Activated naive CD4-positive, alpha-beta T cell treated with anti-CD3 and anti-CD28 coated beads, Interleukin-2, amount 50 U/mL, for 24 hours (primary cell): ENCODE results near the gene DUT.
A peak's percentile ranks its signal among the peaks of the same experiment; 100 is the strongest.
"Not testable (repeated sequence)": the region's sequence is repeated elsewhere in the genome, so short reads cannot be mapped to it uniquely, and the experiment has no call there.

Experiments
- H3K27ac Mint-ChIP-seq: one replicate; pipeline ENCODE4 v1.8.0; 2021; ENCODE audit warnings: mild to moderate bottlenecking, mixed read lengths
- H3K27me3 Mint-ChIP-seq: one replicate; pipeline ENCODE4 v1.8.0; 2021; ENCODE audit warnings: mixed read lengths
- H3K36me3 Mint-ChIP-seq: one replicate; pipeline ENCODE4 v1.8.0; 2021; ENCODE audit warnings: mixed read lengths
- H3K4me1 Mint-ChIP-seq: one replicate; pipeline ENCODE4 v1.8.0; 2021; ENCODE audit warnings: mixed read lengths
- H3K4me3 Mint-ChIP-seq: one replicate; pipeline ENCODE4 v1.8.0; 2021; ENCODE audit warnings: mild to moderate bottlenecking, mixed read lengths
- H3K9me3 Mint-ChIP-seq: one replicate; pipeline ENCODE4 v1.8.0; 2021; ENCODE audit warnings: mixed read lengths

DUT gene

GRCh38 chr15:48315041-48315440 is 16.2 kb upstream of the DUT start:
- H3K4me1 Mint-ChIP-seq: no peaks in the 10 kb centered on the region
- no peak overlapping the region for H3K4me3 Mint-ChIP-seq
- H3K36me3 Mint-ChIP-seq: no peaks in the 10 kb centered on the region

DNA sequence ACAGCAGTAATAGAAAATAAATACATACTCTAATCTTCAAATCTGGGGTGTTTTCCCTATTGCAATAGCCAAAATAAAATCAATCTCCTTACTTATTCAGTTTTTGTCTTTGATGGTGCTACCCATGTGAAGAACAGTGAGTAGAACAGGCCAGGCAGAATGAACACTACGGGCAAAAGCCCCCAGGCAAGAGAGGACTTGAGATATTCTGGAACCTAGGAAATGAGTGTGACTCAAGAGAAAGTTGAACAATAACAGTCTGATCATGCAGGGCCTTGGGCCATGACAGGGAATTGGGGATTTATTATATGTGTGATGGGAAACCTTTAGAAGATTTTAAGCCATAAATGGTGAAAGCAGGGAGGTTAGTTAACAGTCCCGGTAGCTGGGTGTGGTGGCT is 14.0 kb upstream of the DUT start:
- Mint-ChIP-seq H3K4me3 (no peak overlapping the region), H3K27ac (no peak overlapping the region), H3K36me3 (no peaks in the 10 kb centered on the region), H3K9me3 (no peaks in the 10 kb centered on the region), H3K27me3 (peaks cover 1% of the 10 kb centered on the region), H3K4me1 (no peaks in the 10 kb centered on the region)

More at GRCh38 chr15:48315041-48315440, 16.2 kb upstream of the DUT start:
- Mint-ChIP-seq H3K27me3 (peaks cover 1% of the 10 kb centered on the region), H3K9me3 (no peaks in the 10 kb centered on the region), H3K27ac (no peak overlapping the region)

DNA sequence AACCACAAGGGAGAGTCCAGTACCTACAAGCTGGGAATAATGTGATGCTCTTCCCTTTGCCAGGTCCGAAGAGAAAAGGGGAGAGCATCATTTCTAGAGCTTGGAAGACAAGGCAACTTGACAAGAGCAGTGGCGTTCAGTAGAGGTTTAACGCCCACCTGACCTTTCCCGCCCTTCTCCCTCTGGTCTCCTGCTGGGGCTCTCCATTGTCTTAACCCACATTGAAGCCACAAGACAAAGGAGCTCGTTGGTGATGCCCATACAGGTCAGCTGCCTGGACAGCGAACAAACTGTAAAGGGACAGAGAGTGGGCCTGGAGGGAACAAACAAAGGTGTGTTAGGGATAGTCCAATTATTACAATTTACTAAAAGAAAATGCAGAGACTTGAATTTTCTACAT is 13.1 kb upstream of the DUT start:
- Mint-ChIP-seq H3K9me3 (no peaks in the 10 kb centered on the region), H3K4me1 (no peaks in the 10 kb centered on the region), H3K27ac (no peak overlapping the region), H3K4me3 (no peak overlapping the region), H3K36me3 (no peaks in the 10 kb centered on the region), H3K27me3 (peaks cover 1% of the 10 kb centered on the region)

DNA sequence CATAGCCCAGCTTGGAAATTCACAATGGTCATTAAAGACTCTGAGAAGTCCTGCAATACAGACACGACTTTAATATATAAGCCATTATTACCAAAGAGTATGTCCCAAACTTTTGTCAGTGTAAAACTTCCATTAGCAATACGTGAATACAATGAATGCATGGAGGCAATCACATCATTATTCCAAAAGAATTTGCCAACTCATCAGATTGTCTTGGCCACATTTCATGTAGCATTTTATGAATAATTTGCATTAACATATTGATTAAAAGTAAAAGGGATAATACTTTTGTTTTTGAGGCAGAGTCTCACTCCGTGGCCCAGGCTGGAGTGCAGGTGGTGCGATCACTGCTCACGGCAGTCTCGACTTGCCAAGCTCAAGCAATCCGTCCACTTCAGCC is 7.9 kb upstream of the DUT start:
- no peaks in the 10 kb centered on the region for H3K4me1 Mint-ChIP-seq
- H3K27ac Mint-ChIP-seq: no peak overlapping the region
- no peaks in the 10 kb centered on the region for H3K9me3 Mint-ChIP-seq
- H3K4me3 Mint-ChIP-seq: no peak overlapping the region
- peaks cover 2% of the 10 kb centered on the region for H3K36me3 Mint-ChIP-seq
- no peaks in the 10 kb centered on the region for H3K27me3 Mint-ChIP-seq

- H3K27me3 Mint-ChIP-seq: no peaks in the 10 kb centered on the region
- H3K36me3 Mint-ChIP-seq: peaks cover 2% of the 10 kb centered on the region
- H3K27ac Mint-ChIP-seq: no peak overlapping the region
- no peaks in the 10 kb centered on the region for H3K9me3 Mint-ChIP-seq
- H3K4me1 Mint-ChIP-seq: peaks cover 2% of the 10 kb centered on the region
- H3K4me3 Mint-ChIP-seq: no peak overlapping the region
Observed at GRCh38 chr15:48324949-48325348, 6.3 kb upstream of the DUT start.

- no peak overlapping the region for H3K27ac Mint-ChIP-seq
- no peaks in the 10 kb centered on the region for H3K27me3 Mint-ChIP-seq
- no peak overlapping the region for H3K4me3 Mint-ChIP-seq
- peaks cover 6% of the 10 kb centered on the region for H3K4me1 Mint-ChIP-seq
- peaks cover 2% of the 10 kb centered on the region for H3K36me3 Mint-ChIP-seq
- H3K9me3 Mint-ChIP-seq: no peaks in the 10 kb centered on the region
Observed at GRCh38 chr15:48325400-48325799, 5.8 kb upstream of the DUT start.

DNA sequence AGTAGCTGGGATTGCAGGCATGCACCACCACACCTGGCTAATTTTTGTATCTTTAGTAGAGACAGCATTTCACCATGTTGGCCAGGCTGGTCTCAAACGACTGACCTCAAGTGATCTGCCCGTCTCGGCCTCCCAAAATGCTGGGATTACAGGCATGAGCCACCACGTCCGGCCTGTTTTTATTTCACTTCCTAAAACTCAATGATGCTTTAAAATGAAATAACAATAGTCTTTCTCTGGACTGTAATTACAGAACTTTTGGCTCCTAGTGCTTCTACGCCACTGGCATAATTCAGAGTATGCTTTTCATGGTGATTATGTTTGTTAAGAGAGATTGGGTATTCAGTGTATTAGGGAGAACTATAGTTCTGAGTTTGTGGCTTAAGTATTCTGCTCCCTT is 5.0 kb upstream of the DUT start:
- H3K4me1 Mint-ChIP-seq, H3K27me3 Mint-ChIP-seq, H3K36me3 Mint-ChIP-seq, H3K4me3 Mint-ChIP-seq, H3K9me3 Mint-ChIP-seq, H3K27ac Mint-ChIP-seq: not testable (repeated sequence)

DNA sequence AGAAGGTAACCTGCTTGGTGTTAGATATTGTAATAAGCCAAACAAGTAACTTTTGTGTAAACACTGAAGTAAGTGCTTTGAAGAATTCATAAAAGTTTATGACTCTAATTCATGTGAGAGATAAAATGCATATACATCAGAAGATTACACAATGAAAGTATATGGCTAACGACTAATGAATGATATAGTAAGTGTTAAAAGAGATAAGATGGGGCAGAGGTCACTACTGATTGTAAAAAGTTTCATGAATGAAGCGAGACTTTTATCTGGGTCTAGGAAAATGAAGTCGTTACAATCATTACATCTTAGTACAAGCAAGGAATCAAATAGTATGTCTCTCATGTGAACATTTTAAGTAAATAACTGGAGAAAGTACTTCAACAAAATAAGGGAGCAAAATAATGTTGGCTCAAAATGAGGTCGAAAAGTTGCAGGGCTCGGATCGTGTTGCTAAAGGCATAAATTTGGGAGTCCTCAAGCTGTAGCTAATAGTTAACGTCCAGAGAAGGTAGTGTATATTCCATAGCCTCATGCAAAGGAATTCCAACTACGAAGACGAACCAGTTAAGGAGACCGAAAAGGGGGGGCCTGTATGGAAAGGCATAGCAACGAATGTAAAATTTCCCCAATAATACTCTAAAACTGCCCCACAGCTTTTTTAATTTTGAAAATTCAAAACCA is 984 bp upstream of the DUT start:
- Mint-ChIP-seq H3K9me3 (no peaks in the 10 kb centered on the region), H3K36me3 (peaks cover 2% of the 10 kb centered on the region), H3K27me3 (no peaks in the 10 kb centered on the region), H3K4me1 (peaks cover 28% of the 10 kb centered on the region), H3K27ac (peak overlapping the region; percentile 100), H3K4me3 (peak overlapping the region; percentile 99)

DNA sequence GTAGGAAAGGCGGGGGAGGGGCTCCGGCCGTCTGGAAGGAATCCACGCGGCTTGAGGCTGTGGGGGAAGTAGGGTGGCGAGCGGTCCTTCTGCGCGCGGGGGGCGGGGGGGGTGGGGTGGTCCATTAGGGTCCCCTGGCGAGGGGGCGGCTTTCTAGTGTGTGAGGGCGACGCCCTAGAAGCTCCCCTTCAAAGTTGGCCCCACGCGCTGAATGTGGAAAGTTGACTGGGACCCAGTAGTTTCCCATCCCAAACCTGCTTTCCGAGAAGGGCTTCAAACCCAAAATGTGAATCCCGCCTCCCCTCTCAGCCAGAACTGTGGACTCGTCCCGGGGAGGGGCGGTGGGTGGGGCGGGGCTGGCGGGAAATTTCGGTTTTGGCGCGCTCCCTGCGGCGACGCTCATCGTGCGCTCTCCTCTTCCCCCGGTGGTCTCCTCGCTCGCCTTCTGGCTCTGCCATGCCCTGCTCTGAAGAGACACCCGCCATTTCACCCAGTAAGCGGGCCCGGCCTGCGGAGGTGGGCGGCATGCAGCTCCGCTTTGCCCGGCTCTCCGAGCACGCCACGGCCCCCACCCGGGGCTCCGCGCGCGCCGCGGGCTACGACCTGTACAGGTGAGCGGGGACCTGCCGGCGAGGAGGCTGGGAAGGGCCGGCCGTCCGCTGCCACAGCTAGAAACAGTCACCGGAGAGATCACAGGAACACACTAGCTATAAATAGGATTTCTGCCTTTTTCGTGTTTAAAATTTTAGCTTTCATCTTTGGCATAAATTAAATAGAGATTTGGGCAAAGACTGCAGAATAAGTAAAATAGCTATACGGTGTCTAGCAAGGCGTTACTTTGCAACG is 790 bp downstream of the DUT start:
- H3K4me1 Mint-ChIP-seq: peaks cover 28% of the 10 kb centered on the region
- peaks cover 3% of the 10 kb centered on the region for H3K36me3 Mint-ChIP-seq
- peak overlapping the region; percentile 99 for H3K4me3 Mint-ChIP-seq
- no peaks in the 10 kb centered on the region for H3K27me3 Mint-ChIP-seq
- H3K9me3 Mint-ChIP-seq: no peaks in the 10 kb centered on the region
- H3K27ac Mint-ChIP-seq: peak overlapping the region; percentile 95

GRCh38 chr15:48332642-48333034 is 1.4 kb downstream of the DUT start:
- Mint-ChIP-seq H3K4me1 (peaks cover 28% of the 10 kb centered on the region), H3K9me3 (no peaks in the 10 kb centered on the region), H3K27ac (peak overlapping the region; percentile 95), H3K27me3 (no peaks in the 10 kb centered on the region), H3K36me3 (peaks cover 3% of the 10 kb centered on the region), H3K4me3 (peak overlapping the region; percentile 99)

GRCh38 chr15:48333540-48333939 is 2.3 kb downstream of the DUT start:
- H3K9me3 Mint-ChIP-seq: no peaks in the 10 kb centered on the region
- H3K36me3 Mint-ChIP-seq: peaks cover 3% of the 10 kb centered on the region
- H3K4me1 Mint-ChIP-seq: peaks cover 28% of the 10 kb centered on the region
- peak overlapping the region; percentile 99 for H3K4me3 Mint-ChIP-seq
- no peaks in the 10 kb centered on the region for H3K27me3 Mint-ChIP-seq
- H3K27ac Mint-ChIP-seq: no peak overlapping the region

DNA sequence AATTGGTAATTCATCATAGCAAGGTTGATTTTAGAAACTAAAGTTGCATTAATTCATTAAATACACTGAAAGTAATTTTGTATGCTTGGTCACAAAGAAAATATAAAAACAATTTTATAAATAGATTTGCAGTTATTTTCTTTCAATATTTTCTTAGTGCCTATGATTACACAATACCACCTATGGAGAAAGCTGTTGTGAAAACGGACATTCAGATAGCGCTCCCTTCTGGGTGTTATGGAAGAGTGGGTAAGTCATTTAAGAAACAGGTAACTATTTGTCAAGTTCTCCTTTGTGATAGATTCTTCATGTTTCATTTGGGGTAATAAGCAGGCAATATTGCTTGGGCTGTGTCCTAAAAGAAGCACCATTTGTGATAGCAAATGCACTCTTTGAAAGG is 3.0 kb downstream of the DUT start:
- no peak overlapping the region for H3K27ac Mint-ChIP-seq
- H3K36me3 Mint-ChIP-seq: peaks cover 3% of the 10 kb centered on the region
- peak overlapping the region; percentile 26 for H3K4me3 Mint-ChIP-seq
- no peaks in the 10 kb centered on the region for H3K9me3 Mint-ChIP-seq
- H3K4me1 Mint-ChIP-seq: peaks cover 28% of the 10 kb centered on the region
- no peaks in the 10 kb centered on the region for H3K27me3 Mint-ChIP-seq

DNA sequence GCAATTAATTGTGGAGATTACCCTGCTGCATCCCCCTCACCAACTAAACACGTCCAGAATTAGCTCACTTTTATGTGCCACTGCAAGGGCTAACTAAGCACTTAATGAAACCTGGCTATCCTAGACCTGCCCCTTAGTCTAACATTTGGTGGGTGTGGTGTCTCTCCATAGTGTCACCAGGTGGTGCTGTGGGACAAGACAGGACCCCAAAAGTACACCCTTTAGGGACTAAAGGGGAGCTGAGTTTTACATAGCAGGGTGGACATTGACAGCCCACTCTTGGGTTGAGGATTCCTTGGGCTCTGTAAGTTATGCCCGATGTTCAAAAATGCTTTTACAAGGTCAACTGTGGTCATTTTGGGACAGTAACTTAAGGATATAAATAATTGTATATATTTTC is 5.7 kb downstream of the DUT start:
- Mint-ChIP-seq H3K4me3 (no peak overlapping the region), H3K27ac (no peak overlapping the region), H3K9me3 (no peaks in the 10 kb centered on the region), H3K4me1 (peaks cover 27% of the 10 kb centered on the region), H3K36me3 (peaks cover 5% of the 10 kb centered on the region), H3K27me3 (no peaks in the 10 kb centered on the region)

- H3K9me3 Mint-ChIP-seq: no peaks in the 10 kb centered on the region
- H3K4me3 Mint-ChIP-seq: no peak overlapping the region
- H3K27me3 Mint-ChIP-seq: no peaks in the 10 kb centered on the region
- H3K27ac Mint-ChIP-seq: no peak overlapping the region
- peaks cover 8% of the 10 kb centered on the region for H3K36me3 Mint-ChIP-seq
- peaks cover 24% of the 10 kb centered on the region for H3K4me1 Mint-ChIP-seq
Observed at GRCh38 chr15:48337607-48338006, 6.4 kb downstream of the DUT start.

DNA sequence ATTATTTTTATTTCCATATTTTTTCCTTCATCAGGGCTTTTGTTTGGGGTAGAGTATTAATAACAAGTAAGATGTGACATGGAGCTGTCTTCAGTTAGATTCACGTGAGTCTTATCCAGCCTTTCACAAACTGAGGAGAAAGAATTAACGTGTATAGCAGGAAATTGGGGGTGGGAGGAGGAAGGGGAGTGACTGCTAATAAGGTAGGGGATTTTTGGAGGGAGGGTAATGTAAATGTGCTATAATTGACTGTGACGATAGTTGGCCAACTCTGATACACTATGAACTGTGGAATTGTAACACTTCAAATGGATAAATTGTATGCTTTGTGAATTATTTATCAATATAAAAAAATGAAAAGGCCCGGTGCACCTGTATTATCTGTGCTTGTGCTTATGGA is 8.9 kb downstream of the DUT start:
- H3K9me3 Mint-ChIP-seq: no peaks in the 10 kb centered on the region
- H3K36me3 Mint-ChIP-seq: peaks cover 9% of the 10 kb centered on the region
- H3K4me3 Mint-ChIP-seq: no peak overlapping the region
- H3K27ac Mint-ChIP-seq: no peak overlapping the region
- H3K4me1 Mint-ChIP-seq: peaks cover 5% of the 10 kb centered on the region
- no peaks in the 10 kb centered on the region for H3K27me3 Mint-ChIP-seq

GRCh38 chr15:48343865-48344264 is 12.6 kb downstream of the DUT start:
- H3K36me3 Mint-ChIP-seq: peaks cover 6% of the 10 kb centered on the region
- H3K27ac Mint-ChIP-seq: no peak overlapping the region
- no peak overlapping the region for H3K4me3 Mint-ChIP-seq
- H3K9me3 Mint-ChIP-seq: no peaks in the 10 kb centered on the region
- peaks cover 5% of the 10 kb centered on the region for H3K4me1 Mint-ChIP-seq
- H3K27me3 Mint-ChIP-seq: no peaks in the 10 kb centered on the region
